ENCODE measurements around the gene PPIH. TPM values are rescaled to one million over a fixed set of nuclear protein-coding genes. Genes with fewer than 3 reads are reported as not detected.
"Not testable (repeated sequence)": the region's sequence is repeated elsewhere in the genome, so short reads cannot be mapped to it uniquely, and the experiment has no call there.

PPIH gene
- total RNA-seq: 80.9 and 92.3 TPM in 2 replicates

GRCh38 chr1:42657981-42658876 lies at the start of gene PPIH:
Gene PPIH (plus strand): TSS chr1:42658423. CDS start chr1:42658447, 24 bp downstream.
- intact Hi-C loops (cut with micrococcal nuclease): loop anchor here (1.0 to 5.0 kb wide), 7 partner anchors 24 to 514 kb away; partner anchors contain the start of genes C1orf50, CFAP57, EBNA1BP2 and ERMAP

DNA sequence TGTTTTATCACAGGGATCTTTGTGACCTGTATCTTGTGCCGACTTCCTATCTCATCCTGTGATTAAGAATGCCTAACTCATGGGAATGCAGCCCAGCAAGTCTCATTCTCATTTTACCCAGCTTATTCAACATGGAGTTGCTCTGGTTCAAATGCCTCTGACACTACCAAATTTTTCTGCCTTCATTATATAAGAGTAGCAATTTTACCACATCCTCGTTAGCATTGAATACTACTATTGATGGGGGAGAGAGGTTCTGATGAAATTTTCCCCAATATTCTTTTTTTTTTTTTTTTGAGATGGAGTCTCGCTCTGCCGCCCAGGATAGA lies 44.5 kb upstream of the PPIH start:
- intact Hi-C loops (cut with micrococcal nuclease): no loop called here

DNA sequence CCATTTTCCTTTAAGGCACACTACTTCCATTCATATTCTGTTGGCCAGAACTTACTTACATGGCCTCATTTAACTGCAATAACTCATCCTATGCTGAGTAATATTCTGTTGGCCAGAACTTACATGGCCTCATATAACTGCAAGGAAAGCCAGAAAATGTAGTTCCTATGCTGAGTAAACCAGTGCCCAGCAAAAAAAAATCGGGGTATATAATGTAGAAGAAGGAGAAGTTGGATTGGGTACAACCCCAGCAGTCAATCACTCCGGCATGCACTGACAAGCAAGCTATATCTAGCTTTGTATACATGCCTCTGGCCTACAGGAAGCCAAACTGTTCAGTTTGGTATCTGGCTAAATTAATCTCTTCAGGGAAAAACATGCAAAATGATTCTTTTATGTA lies 39.4 kb upstream of the PPIH start:
- intact Hi-C loops (cut with micrococcal nuclease): no loop called here

DNA sequence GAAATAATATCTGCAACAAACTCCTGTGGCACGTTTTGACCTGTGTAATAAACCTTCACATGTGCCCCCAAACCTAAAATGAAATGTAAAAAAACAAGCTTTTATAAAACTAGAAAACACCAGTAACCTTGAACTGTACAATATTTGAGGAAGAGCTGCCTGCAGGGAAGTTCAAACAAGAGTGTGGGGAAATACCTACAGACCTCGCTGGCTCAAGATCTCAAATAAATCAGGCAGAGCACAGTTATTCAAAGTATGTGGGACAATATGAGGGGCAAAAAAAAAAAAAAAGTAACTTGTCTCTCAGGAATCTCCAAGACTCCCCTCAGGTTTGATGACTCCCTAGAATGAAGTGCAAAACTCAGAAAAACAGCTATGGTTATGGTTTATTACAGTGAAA lies 37.9 kb upstream of the PPIH start:
- intact Hi-C loops (cut with micrococcal nuclease): no loop called here

- intact Hi-C loops (cut with micrococcal nuclease): not testable (repeated sequence)
Measured at GRCh38 chr1:42621180-42621579, 37.0 kb upstream of the PPIH start.

- intact Hi-C loops (cut with micrococcal nuclease): not testable (repeated sequence)
Measured at GRCh38 chr1:42627205-42627604, 31.0 kb upstream of the PPIH start.

DNA sequence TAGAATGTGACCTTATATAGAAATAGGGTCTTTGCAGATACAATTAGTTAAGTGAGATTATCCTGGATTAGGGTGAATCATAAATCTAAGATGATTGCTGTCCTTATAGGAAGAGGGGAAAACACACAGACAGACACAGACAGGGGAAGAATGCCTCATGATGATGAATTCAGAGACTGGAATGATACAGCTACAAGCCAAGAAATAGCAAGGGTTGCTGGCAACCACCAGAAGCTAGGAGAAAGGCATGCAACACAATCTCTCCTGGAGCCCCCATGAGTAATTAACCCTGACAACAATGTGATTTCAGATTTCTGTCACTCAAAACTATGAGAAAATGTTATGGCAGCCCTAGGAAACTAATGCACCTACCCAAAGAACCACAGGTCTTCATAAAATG lies 19.1 kb upstream of the PPIH start:
- intact Hi-C loops (cut with micrococcal nuclease): no loop called here

GRCh38 chr1:42646056-42646455 lies 12.2 kb upstream of the PPIH start:
- intact Hi-C loops (cut with micrococcal nuclease): no loop called here

DNA sequence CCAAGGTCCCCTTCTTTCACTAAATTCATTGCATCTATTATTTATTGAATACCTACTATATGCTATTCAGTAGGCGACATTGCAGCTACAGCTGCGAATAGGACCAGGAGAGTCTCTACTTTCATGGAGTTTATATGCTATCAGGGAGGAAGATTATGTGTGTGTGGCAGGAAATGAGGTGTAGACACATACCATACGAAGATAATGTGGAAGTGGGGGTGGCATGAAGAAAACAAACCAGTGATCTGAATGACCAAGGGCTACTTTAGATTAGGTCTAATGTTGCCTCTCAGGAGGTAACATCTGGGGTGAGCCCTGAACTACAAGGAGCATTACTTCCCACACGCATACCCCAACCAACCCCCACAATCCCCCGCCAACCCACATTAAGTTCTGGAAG lies 1.0 kb upstream of the PPIH start:
- intact Hi-C loops (cut with micrococcal nuclease): loop anchor here (5.0 kb wide), 1 partner anchor 265 kb away; no protein-coding TSS in a partner anchor

GRCh38 chr1:42658877-42659337 lies 684 bp downstream of the PPIH start:
- intact Hi-C loops (cut with micrococcal nuclease): loop anchor here (1.0 to 5.0 kb wide), 7 partner anchors 23 to 513 kb away; partner anchors contain the start of genes C1orf50, CFAP57, EBNA1BP2 and ERMAP

DNA sequence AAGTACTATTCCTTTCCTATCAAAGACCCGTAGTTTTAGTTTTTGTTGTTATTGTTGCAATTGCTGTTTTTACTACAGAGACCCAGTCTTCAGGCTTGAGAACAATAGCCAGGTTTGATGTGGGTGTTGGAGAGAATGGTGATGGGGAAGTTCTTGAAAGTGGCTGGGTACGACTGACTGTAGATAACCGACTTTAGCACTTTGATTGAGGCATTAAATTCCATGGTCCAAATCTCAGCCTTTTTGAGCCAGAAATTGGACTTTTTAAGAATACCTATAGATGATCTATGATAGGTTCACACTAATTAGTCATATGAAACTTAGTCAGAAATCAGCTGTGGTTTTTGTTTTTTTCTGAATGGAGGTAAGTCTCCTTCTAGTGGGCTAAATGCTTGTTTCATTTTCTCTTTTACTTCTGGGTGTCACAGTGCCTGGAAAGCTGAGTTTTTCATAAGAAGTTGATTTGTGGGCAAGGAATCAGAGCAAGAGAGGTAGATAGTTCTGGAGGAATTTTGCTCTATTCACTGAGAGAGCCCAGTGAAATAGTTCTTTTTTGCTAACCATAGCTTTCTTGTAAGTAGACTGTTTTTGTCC lies 2.8 kb downstream of the PPIH start:
- intact Hi-C loops (cut with micrococcal nuclease): loop anchor here (1.0 to 5.0 kb wide), 4 partner anchors 83 to 271 kb away; partner anchors contain the start of genes CCDC30 and ZNF691

DNA sequence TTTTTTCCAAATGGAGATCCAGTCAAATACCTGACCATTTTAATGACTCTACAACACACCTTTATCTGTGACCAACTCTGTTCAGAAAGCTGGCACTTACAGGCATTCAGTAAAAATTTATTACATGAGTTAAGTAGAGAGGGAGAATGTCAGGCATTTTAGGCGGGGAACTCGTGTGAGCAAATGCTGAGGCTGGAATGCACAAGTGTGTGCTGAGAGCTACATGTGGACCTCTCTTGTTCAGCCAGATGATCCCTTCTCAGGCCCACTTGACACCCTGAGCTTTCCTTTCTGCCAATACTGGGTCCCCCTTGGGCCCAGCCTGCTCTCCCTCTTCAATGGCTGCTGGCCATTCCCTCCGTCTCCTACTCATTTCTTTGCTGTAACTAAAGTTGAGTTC lies 11.7 kb downstream of the PPIH start:
- intact Hi-C loops (cut with micrococcal nuclease): no loop called here

DNA sequence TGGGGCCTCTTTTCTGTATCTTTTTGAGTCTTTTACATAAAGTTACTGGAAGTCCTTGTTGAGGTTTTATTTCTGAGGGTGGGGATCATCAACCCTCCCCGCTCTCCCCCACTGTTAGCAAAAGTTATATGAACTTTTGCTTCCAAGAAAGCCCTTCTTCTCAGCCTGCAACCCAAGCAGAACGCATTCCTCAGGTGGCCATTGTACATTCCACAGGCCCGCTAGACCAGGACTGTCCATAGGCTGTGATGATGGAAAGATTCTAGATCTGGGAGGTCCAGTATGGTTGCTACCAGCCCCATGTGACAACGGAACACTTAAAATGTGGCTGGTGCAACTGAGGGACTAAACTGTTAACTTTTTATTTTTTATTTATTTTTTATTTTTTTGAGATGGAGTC lies 12.2 kb downstream of the PPIH start:
- intact Hi-C loops (cut with micrococcal nuclease): no loop called here

GRCh38 chr1:42674214-42674613 lies 16.0 kb downstream of the PPIH start:
- intact Hi-C loops (cut with micrococcal nuclease): no loop called here

DNA sequence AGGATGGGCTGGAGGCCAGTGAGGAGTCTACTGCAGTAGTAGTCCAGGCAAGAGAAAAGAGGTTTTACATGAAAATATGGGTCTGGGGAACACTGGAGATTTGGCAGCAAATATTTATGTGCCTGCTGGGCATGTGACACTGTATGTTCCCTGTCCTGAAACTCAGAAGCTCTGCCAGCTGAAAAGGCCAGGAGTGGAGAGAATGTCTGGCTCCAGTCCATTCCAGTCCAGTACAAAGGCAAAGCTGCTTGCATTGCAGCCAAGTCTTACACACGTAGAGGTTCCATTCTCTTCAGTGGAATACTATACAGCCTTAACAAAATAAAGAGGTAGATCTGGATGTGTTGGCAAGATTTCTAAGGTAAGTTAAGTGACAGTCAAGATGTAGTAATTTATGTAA lies 16.5 kb downstream of the PPIH start:
- intact Hi-C loops (cut with micrococcal nuclease): no loop called here

DNA sequence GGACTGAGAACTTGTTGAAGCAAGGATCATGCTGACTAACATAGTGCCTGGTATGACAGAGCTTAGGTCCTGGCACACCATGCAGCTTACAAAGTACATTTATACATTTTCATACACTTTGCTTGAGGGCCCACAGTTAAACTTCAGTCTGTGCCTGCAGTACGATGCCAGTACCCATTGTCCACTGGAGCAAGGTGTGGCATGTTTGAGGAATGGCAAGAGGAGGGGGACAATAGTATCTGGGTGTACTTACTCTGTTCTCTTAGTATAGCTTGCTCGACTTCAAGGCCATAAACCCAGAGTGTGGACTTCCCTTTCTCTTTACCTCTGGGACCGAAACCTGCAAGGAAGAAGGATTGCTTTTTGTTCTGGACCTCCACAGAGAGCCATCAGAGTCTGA lies 17.2 kb downstream of the PPIH start:
- intact Hi-C loops (cut with micrococcal nuclease): no loop called here

- intact Hi-C loops (cut with micrococcal nuclease): no loop called here
Measured at GRCh38 chr1:42676534-42677087, 18.4 kb downstream of the PPIH start.

GRCh38 chr1:42679364-42679983 lies 21.3 kb downstream of the PPIH start:
- intact Hi-C loops (cut with micrococcal nuclease): no loop called here

DNA sequence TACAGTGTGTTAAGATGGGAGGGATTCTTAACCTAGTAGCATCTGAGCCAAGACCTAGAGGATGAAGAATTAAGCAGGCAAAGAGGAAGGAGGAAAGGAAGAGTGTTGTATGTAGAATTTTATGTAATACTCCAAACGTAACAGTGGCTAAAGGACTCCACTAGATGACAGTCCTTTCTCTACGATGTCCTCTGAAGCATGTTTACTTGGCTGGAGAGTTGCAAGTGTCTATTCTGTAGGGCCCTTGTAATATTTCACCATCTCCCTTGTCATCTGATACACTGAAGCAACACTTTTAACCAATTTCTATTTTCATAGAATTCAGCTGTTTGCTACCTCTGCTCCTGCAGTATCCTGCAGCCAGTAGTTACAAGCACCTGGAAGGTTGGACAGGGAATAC lies 21.8 kb downstream of the PPIH start:
- intact Hi-C loops (cut with micrococcal nuclease): loop anchor here (5.0 to 10.0 kb wide), 3 partner anchors 242 to 677 kb away; partner anchors contain the start of gene CDC20

DNA sequence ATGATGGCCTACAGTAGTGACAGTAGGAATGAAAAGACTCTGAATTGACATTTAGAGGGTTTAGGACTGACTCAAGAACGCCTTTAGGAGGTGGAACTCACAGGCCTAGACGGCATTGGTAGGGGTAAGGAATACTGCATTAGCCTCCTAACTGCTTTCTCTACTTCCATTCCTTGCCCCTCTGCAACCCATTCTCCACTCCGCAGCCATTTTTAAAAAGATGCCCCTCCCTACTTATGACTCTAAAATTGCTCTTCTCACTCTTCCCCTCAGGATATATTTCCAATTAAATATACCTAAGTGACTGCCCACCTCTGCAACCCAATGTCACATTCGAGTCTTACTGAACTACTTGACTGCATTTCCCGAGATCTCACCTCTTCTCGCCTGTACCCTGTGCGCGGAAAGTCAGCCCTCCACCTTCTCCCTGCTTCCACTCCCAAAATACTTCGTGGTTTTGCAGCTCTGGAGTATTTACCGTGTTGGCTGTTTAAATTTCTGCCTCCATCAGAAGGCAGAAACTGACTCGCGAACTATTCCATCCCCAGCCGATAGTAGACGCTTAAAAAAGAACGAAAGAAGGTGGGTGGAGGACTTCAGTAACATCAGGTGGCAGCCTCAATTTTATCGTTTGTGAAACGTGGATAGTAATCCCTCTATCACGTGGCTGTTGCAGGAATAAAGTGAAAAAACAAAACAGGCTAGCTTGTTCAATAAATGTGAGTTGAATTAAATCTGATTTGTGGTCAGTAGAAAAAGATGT lies 22.9 kb downstream of the PPIH start:
- intact Hi-C loops (cut with micrococcal nuclease): loop anchor here (5.0 to 10.0 kb wide), 3 partner anchors 241 to 676 kb away; partner anchors contain the start of gene CDC20
